Epithelial cell of proximal tubule (primary cell): ENCODE data around the gene CCL5. TPM values are rescaled to one million over a fixed set of nuclear protein-coding genes. Genes with fewer than 3 reads are reported as not detected.

Source experiments
- DNase-seq: peaks from one replicate; pipeline ENCODE4 v3.0.0-alpha.2; 2011; ENCODE audit warnings: low read depth
- H3K4me3 ChIP-seq: 2 replicates; pipeline ENCODE4 v1.5.1; 2011; ENCODE audit warnings: low read depth, mild to moderate bottlenecking, low read length
- CTCF ChIP-seq: conservative IDR thresholded peaks from 2 replicates; pipeline ENCODE4 v1.5.1; 2012; ENCODE audit warnings: low read depth, mild to moderate bottlenecking, low read length
- total RNA-seq: library from RNA; depleted of rRNA; stranded (reverse); fragments of >200 nt; gene quantifications from 2 replicates; pipeline ENCODE4 v1.2.3, GENCODE V29; 2015

CCL5 gene
- total RNA-seq, 1 donor from 2014 or later: not detected

- no peak overlapping the region for H3K4me3 ChIP-seq
- peak; percentile 10 for DNase-seq
- peak; percentile 87 for TF ChIP-seq CTCF
Observed at GRCh38 chr17:35849469-35850348, 30.5 kb downstream of the CCL5 start.

GRCh38 chr17:35847633-35848373 is 32.4 kb downstream of the CCL5 start:
- no peak overlapping the region for H3K4me3 ChIP-seq
- DNase-seq: no peak
- no peak for TF ChIP-seq CTCF

- TF ChIP-seq CTCF: no peak
- DNase-seq: no peak
- H3K4me3 ChIP-seq: no peak overlapping the region
Observed at GRCh38 chr17:35847006-35847405, 33.2 kb downstream of the CCL5 start.

GRCh38 chr17:35846055-35846809 is 33.9 kb downstream of the CCL5 start:
- no peak for DNase-seq

GRCh38 chr17:35844547-35844946 is 35.6 kb downstream of the CCL5 start:
- no peak overlapping the region for H3K4me3 ChIP-seq
- no peak for DNase-seq
- TF ChIP-seq CTCF: no peak

More at GRCh38 chr17:35846055-35846809, 33.9 kb downstream of the CCL5 start:
- no peak for TF ChIP-seq CTCF
- H3K4me3 ChIP-seq: no peak overlapping the region

- H3K4me3 ChIP-seq: no peak overlapping the region
- DNase-seq: no peak
- no peak for TF ChIP-seq CTCF
Observed at GRCh38 chr17:35843698-35844097, 36.5 kb downstream of the CCL5 start.
